ENCODE data around the gene VTI1A. TPM values are rescaled to one million over a fixed set of nuclear protein-coding genes. Genes with fewer than 3 reads are reported as not detected.

Gene VTI1A
- total and polyA plus RNA-seq, 7 donors, result 9.9 to 31.5 (median 20.1) TPM

GRCh38 chr10:112481602-112482001 is 34.6 kb downstream of the VTI1A start:
- Histone ChIP-seq H3K27ac (no peak overlapping the region), H3K4me1 (no peaks in the 10 kb centered on the region), H3K9me3 (no peaks in the 10 kb centered on the region), H3K27me3 (ENCODE audit: insufficient read depth in 3 of 3, low read length in 2 of 3) (no peaks in the 10 kb centered on the region), H3K36me3 (ENCODE audit: insufficient read depth in 1 of 2, low read depth in 1 of 2) (no peaks in the 10 kb centered on the region), H3K4me3 (no peak overlapping the region)
- intact Hi-C loops (cut with DNase I), result no loop called here
- ATAC-seq (no peak), DNase-seq (no peak)
- 72 to 79% (median 78%) methylated on average over 3 of the region's 3 CpGs for WGBS, 3 donors
- no peak for TF ChIP-seq CTCF (IDR thresholded peaks at IDR 0.05)

GRCh38 chr10:112484399-112484798 is 37.4 kb downstream of the VTI1A start:
- intact Hi-C loops (cut with DNase I), result no loop called here
- DNase-seq (no peak), ATAC-seq (no peak)
- Histone ChIP-seq H3K27me3 (ENCODE audit: insufficient read depth in 3 of 3, low read length in 2 of 3) (no peaks in the 10 kb centered on the region), H3K36me3 (ENCODE audit: insufficient read depth in 1 of 2, low read depth in 1 of 2) (no peaks in the 10 kb centered on the region), H3K4me3 (no peak overlapping the region), H3K9me3 (no peaks in the 10 kb centered on the region), H3K27ac (no peak overlapping the region), H3K4me1 (no peaks in the 10 kb centered on the region)
- no peak for TF ChIP-seq CTCF (IDR thresholded peaks at IDR 0.05)
- 82 to 88% (median 86%) methylated on average over 2 of the region's 2 CpGs for WGBS, 3 donors

GRCh38 chr10:112487964-112488363 is 40.9 kb downstream of the VTI1A start:
- H3K9me3 ChIP-seq, result no peaks in the 10 kb centered on the region
- TF ChIP-seq CTCF (IDR thresholded peaks at IDR 0.05), result no peak
- H3K36me3 ChIP-seq (ENCODE audit: insufficient read depth in 1 of 2, low read depth in 1 of 2), result no peaks in the 10 kb centered on the region
- H3K4me3 ChIP-seq, result no peak overlapping the region
- H3K27me3 ChIP-seq (ENCODE audit: insufficient read depth in 3 of 3, low read length in 2 of 3), result no peaks in the 10 kb centered on the region
- no peak overlapping the region for H3K27ac ChIP-seq
- H3K4me1 ChIP-seq, result peaks cover 10% of the 10 kb centered on the region
- no peak for DNase-seq
- intact Hi-C loops (cut with DNase I), result no loop called here
- ATAC-seq, result no peak

GRCh38 chr10:112490545-112490944 is 43.5 kb downstream of the VTI1A start:
- 7 to 21% (median 19%) methylated on average over 2 of the region's 2 CpGs for WGBS, 3 donors

More at GRCh38 chr10:112490545-112490944, 43.5 kb downstream of the VTI1A start:
- Histone ChIP-seq H3K4me1 (peaks cover 10% of the 10 kb centered on the region), H3K27me3 (ENCODE audit: insufficient read depth in 3 of 3, low read length in 2 of 3) (no peaks in the 10 kb centered on the region), H3K36me3 (ENCODE audit: insufficient read depth in 1 of 2, low read depth in 1 of 2) (no peaks in the 10 kb centered on the region), H3K27ac (no peak overlapping the region), H3K9me3 (no peaks in the 10 kb centered on the region), H3K4me3 (no peak overlapping the region)
- ATAC-seq (no peak), DNase-seq (peak in 1 of 2 donors; percentile 50)
- intact Hi-C loops (cut with DNase I), result no loop called here
- TF ChIP-seq CTCF (IDR thresholded peaks at IDR 0.05), result no peak
